ENCODE measurements around the gene GPR75. TPM values are rescaled to one million over a fixed set of nuclear protein-coding genes. Genes with fewer than 3 reads are reported as not detected.

The GPR75 gene
- 1 to 10 TPM in 1 of 2 experiments, under 1 TPM in 1; 0.71 to 1.2 TPM for total RNA-seq

DNA sequence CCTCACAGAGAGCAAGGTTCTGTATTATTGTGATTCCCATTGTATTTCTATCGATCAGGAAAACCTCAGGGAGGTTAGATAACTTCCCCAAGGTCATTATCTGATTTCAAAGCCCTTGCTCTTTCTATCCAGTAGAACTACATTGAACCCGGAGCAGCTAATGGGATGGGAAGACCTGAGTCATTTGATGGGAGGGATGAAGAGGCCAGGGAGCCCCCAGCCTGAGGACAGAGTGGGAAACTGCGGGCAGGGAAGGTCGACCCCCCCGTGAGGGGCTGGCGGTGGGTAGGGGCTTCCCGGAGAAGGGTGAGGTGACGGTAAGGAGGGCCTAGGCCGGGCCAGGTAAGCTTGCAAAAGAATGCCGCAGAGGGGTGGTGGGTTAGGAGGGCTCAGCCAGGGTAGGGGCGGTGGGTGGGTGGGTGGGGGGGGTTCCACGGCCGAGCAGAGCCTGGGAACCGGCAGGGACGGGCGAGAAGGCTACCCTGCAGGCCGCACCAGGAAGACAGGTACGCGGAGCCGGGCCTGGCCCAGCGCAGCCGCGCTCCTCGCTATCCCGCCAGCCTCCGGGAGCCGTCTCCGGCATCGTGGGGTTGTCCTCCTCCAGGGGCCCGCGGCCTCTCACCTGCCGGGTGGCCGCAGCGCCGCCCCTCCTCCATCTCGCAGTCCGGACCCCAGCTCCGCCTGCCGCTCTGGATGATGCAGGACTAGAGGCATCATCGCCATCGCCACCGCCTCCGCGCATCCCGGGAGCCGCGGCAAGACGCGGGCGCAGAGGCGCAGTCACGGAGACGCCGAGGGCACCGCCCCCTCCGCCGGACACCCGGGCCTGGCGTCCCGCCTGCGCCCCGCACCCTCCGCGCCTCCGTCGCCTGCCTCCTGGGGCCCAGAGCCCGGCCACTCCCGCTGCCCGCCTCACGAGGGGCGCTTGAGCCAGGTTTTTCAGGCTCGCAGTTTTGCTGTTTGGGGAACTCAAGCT lies at the start of gene GPR75:
TSS of gene GPR75 (minus strand) at position 762 of the 976 bp plus-strand sequence. CDS start 5,211 bp downstream, outside the sequence.
- no peak for DNase-seq
- intact Hi-C loops (cut with DNase I, micrococcal nuclease): no loop called here
- no peak for ATAC-seq
- ChIA-PET CTCF (no interaction called here), POLR2A (no interaction called here)
- Mint-ChIP-seq H3K27ac (no peak within 1 kb of the TSS), H3K36me3 (ENCODE audit: low read depth) (peaks cover 16% of the 10 kb centered on the region), H3K9me3 (ENCODE audit: low read depth) (no peaks in the 10 kb centered on the region), H3K4me1 (peaks cover 13% of the 10 kb centered on the region), H3K27me3 (no peaks in the 10 kb centered on the region), H3K4me3 (no peak within 1 kb of the TSS)

DNA sequence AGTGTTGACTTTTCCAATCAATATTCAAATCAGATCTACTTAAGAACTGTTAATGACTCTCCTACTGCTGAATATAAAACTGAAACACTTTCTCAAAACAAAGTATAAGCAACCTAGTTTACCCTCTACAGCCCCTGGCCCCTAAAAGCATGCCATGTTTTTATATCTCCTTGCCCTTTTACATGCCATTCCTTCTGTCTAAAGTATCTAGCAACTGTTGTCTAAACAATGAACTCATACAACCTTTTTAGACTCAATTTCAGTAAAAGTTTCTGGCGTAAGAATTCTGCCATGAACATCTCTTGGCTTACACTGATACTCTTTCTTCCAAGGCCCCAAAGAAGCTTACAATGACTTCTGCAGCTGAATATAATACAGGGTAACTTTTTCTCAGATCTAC lies 47.8 kb upstream of the GPR75 start:
- Mint-ChIP-seq H3K4me1 (no peaks in the 10 kb centered on the region), H3K27ac (no peak overlapping the region), H3K9me3 (ENCODE audit: low read depth) (no peaks in the 10 kb centered on the region), H3K36me3 (ENCODE audit: low read depth) (peaks cover 26% of the 10 kb centered on the region), H3K27me3 (no peaks in the 10 kb centered on the region), H3K4me3 (no peak overlapping the region)
- ATAC-seq (no peak), DNase-seq (no peak)
- ChIA-PET POLR2A (no interaction called here), CTCF (interaction anchor here (0.7 to 1.0 kb wide), 2 partner anchors 26 to 35 kb away, joined by 3 to 4 read pairs; no protein-coding TSS in a partner anchor)
- intact Hi-C loops (cut with DNase I, micrococcal nuclease): no loop called here

DNA sequence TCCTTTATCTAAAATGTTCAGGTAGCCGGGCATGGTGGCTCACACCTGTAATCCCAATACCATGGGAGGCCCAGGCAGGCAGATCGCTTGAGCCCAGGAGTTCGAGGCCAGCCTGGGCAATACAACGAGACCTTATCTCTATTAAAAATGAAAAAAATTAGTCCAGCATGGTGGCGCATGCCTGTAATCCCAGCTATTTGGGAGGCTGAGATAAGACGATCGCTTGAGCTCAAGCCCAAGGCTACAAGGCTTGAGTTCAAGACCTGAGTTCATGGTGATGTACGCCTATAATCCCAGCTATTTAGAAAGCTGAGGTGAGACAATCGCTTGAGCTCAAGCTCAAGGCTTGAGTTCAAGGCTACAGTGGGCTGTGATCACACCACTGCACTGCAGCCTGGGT lies 45.6 kb upstream of the GPR75 start:
- DNase-seq (no peak), ATAC-seq (no peak)
- ChIA-PET POLR2A (no interaction called here), CTCF (interaction anchor here (0.6 to 1.0 kb wide), 2 partner anchors 20 to 25 kb away, joined by 3 to 4 read pairs; no protein-coding TSS in a partner anchor)
- H3K4me1 Mint-ChIP-seq: no peaks in the 10 kb centered on the region
- H3K4me3 Mint-ChIP-seq: no peak overlapping the region
- no peaks in the 10 kb centered on the region for H3K27me3 Mint-ChIP-seq
- H3K27ac Mint-ChIP-seq: no peak overlapping the region
- no peaks in the 10 kb centered on the region for H3K9me3 Mint-ChIP-seq (ENCODE audit: low read depth)
- peaks cover 35% of the 10 kb centered on the region for H3K36me3 Mint-ChIP-seq (ENCODE audit: low read depth)
- intact Hi-C loops (cut with DNase I, micrococcal nuclease): no loop called here

DNA sequence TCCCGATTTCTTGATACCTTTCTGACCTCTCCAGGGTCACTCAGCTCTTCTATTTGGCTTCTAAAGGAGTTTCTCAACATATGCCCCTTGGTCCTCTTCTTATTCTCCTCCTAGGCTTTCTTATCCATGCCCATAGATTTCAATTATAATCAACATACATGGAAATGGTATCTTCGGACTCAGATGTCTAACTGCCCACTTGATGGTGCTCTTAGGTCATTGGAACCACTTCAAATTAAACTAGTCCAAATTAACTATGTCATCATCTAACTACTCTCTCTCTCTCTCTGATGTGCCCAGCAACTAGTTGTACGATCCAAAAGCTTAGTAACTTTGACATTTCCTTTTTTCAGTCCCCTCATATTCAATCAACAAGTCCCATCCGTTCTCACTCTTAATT lies 43.2 kb upstream of the GPR75 start:
- intact Hi-C loops (cut with DNase I, micrococcal nuclease): no loop called here
- DNase-seq: no peak
- Mint-ChIP-seq H3K36me3 (ENCODE audit: low read depth) (peaks cover 40% of the 10 kb centered on the region), H3K4me1 (no peaks in the 10 kb centered on the region), H3K4me3 (no peak overlapping the region), H3K27me3 (no peaks in the 10 kb centered on the region), H3K27ac (no peak overlapping the region), H3K9me3 (ENCODE audit: low read depth) (no peaks in the 10 kb centered on the region)
- ChIA-PET POLR2A (no interaction called here), CTCF (interaction anchor here (0.7 to 1.2 kb wide), 2 partner anchors 16 to 20 kb away, joined by 3 read pairs; no protein-coding TSS in a partner anchor)
- no peak for ATAC-seq

DNA sequence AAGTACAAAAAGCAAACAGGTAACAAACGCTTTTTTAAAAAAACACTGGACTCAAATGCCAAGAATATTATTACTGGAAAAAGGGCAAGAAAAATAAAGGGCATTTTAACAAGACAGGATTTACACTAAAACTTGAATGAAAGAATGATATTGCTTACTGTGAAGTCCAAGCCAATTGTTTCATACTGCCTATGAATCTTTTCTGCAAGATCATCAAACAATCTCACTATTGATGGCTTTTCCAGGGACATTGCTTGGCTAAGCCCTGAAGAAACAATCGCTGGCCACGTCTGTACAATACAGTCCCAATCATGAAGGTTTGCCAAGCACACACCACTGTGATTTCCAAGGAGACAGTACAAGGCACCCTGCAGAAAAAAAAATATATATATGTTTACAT lies 41.4 kb upstream of the GPR75 start:
- H3K4me3 Mint-ChIP-seq: no peak overlapping the region
- H3K4me1 Mint-ChIP-seq: no peaks in the 10 kb centered on the region
- no peak for ATAC-seq
- CTCF ChIA-PET: no interaction called here
- H3K27ac Mint-ChIP-seq: no peak overlapping the region
- intact Hi-C loops (cut with DNase I, micrococcal nuclease): no loop called here
- no peaks in the 10 kb centered on the region for H3K27me3 Mint-ChIP-seq
- POLR2A ChIA-PET: no interaction called here
- H3K36me3 Mint-ChIP-seq (ENCODE audit: low read depth): peaks cover 38% of the 10 kb centered on the region
- no peak for DNase-seq
- no peaks in the 10 kb centered on the region for H3K9me3 Mint-ChIP-seq (ENCODE audit: low read depth)

DNA sequence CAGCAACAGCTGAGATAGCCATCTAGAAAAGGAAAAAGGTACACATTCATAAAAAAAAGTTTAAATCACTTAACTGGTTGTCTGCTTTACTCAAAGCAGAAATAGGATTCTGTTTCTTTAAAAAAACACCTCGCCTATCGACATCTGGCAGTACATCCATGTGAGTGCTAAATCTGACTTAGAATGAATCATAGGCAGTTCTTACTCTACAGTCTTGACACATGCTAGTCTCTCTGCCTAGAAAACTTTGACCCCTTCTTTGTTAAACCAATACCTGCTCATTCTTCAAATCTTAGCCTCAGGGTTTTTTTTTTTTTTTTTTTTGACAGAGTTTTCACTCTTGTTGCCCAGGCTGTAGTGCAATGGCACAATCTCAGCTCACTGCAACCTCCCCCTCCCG lies 37.1 kb upstream of the GPR75 start:
- Mint-ChIP-seq H3K27ac (no peak overlapping the region), H3K4me3 (no peak overlapping the region), H3K27me3 (no peaks in the 10 kb centered on the region), H3K9me3 (ENCODE audit: low read depth) (no peaks in the 10 kb centered on the region), H3K36me3 (ENCODE audit: low read depth) (peaks cover 50% of the 10 kb centered on the region), H3K4me1 (no peaks in the 10 kb centered on the region)
- DNase-seq (no peak), ATAC-seq (peak; percentile 95)
- ChIA-PET CTCF (interaction anchor here (0.7 kb wide), 1 partner anchor 25 kb away, joined by 3 read pairs; no protein-coding TSS in a partner anchor), POLR2A (no interaction called here)
- intact Hi-C loops (cut with DNase I, micrococcal nuclease): no loop called here

DNA sequence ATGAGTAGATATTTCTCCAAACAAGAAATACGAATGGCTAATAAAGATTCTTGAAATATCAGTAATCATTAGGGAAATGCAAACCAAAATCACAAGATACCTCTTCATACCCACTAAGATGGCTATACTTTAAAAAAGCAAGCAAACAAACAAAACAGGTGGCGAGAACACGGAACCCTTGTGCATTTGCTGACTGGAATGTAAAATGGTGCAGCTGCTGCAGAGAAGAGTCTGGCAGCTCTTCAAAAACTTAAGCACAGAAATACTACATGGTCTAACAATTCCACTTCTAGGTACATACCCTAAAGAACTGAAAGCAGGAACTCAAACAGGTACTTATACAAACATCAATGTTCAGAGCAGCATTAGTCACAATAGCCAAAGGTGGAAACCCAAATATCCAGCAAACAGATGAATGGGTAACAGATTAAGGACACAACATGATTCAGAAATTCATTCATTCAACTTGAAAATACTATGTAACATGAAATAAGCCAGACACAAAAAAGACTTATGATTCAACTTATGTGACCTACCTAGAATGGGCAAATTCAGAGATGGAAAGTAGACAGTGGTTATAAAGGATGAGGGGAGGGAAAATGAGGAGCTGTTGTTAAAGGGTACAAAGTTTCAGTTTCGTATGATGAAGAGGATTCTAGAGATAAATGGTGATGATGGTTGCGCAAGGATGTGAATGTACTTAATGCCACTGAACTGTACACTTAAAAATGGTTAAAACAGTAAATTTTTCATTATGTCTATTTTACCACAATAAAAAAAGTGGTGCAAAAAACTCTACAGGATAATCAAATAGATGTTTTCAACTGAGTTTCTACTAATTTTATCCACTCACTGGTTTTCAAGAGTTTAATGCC lies 26.9 kb upstream of the GPR75 start:
- Mint-ChIP-seq H3K27me3 (no peaks in the 10 kb centered on the region), H3K4me3 (no peak overlapping the region), H3K36me3 (ENCODE audit: low read depth) (peaks cover 64% of the 10 kb centered on the region), H3K4me1 (peaks cover 28% of the 10 kb centered on the region), H3K27ac (peak overlapping the region; percentile 38), H3K9me3 (ENCODE audit: low read depth) (no peaks in the 10 kb centered on the region)
- no peak for DNase-seq
- ChIA-PET POLR2A (interaction anchor here (0.7 kb wide), 2 partner anchors 119 to 154 kb away, joined by 3 to 4 read pairs; partner anchors contain the start of gene CHAC2), CTCF (interaction anchor here (0.7 to 1.1 kb wide), 2 partner anchors 14 to 17 kb away, joined by 3 read pairs; no protein-coding TSS in a partner anchor)
- intact Hi-C loops (cut with DNase I, micrococcal nuclease): loop anchor here in 1 of 2 experiments (2.0 kb wide), 1 partner anchor 82 kb away; no protein-coding TSS in a partner anchor
- ATAC-seq: peak; percentile 88

DNA sequence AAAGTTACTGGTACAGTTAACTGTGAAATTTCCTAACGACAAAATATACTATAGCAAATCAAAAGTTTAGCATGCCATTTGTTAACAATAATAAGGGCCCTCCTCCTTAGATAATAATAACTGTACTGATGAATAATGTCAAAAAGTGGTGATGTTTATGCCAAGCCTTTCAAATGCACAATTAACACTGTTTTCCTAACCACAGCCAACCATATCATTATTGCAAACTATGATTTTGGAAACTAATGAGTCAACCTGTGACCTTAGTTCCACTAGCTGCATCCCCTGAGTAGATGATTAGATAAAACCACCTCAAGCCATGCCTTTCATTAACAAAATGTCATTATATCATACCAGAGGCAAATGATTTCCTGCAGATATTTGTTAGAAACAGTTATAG lies 25.1 kb upstream of the GPR75 start:
- Mint-ChIP-seq H3K4me1 (peaks cover 30% of the 10 kb centered on the region), H3K9me3 (ENCODE audit: low read depth) (no peaks in the 10 kb centered on the region), H3K27ac (no peak overlapping the region), H3K4me3 (no peak overlapping the region), H3K27me3 (no peaks in the 10 kb centered on the region), H3K36me3 (ENCODE audit: low read depth) (peaks cover 62% of the 10 kb centered on the region)
- no peak for DNase-seq
- ChIA-PET CTCF (no interaction called here), POLR2A (no interaction called here)
- ATAC-seq: peak; percentile 40
- intact Hi-C loops (cut with DNase I, micrococcal nuclease): no loop called here

DNA sequence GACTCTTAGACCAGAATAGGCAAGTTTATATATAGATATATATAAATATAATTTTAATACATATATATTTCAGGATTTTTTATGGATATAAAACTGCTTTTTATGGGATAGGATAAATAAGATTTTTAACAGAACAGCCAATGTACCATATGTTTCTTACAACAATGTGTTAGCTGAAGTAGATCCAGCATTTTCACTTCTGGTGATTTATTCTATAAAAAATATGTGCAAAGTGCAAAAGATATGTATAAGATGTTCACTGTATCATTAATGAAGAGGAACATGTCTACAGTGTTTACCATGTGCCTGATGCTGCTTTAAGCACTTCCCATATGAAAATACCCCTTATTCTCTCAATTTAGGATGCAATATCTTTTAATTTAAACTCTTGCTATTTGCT lies 22.2 kb upstream of the GPR75 start:
- ChIA-PET POLR2A (no interaction called here), CTCF (interaction anchor here (1.0 kb wide), 1 partner anchor 14 kb away, joined by 3 read pairs; no protein-coding TSS in a partner anchor)
- DNase-seq (no peak), ATAC-seq (no peak)
- Mint-ChIP-seq H3K4me1 (peaks cover 27% of the 10 kb centered on the region), H3K27me3 (no peaks in the 10 kb centered on the region), H3K36me3 (ENCODE audit: low read depth) (peaks cover 61% of the 10 kb centered on the region), H3K27ac (no peak overlapping the region), H3K4me3 (no peak overlapping the region), H3K9me3 (ENCODE audit: low read depth) (no peaks in the 10 kb centered on the region)
- intact Hi-C loops (cut with DNase I, micrococcal nuclease): no loop called here

DNA sequence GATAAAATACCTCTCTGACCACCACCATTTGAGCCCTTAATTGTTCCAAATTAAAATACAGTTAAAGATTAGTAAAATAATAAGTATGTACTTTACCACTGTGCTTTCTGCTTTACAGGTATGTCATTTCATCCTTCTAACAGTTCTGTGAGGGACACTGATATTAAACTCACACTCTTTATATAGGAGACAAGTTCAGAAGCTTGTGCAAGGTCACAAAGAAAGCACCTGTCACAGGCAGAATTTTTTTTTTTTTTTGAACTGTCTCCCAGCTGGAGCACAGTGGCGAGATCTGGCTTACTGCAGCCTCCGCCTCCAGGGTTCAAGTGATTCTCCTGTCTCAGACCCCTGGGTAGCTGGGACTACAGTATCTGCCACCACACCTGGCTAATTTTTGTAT lies 21.6 kb upstream of the GPR75 start:
- no peak overlapping the region for H3K4me3 Mint-ChIP-seq
- no peak for DNase-seq
- no peaks in the 10 kb centered on the region for H3K9me3 Mint-ChIP-seq (ENCODE audit: low read depth)
- H3K36me3 Mint-ChIP-seq (ENCODE audit: low read depth): peaks cover 55% of the 10 kb centered on the region
- ChIA-PET POLR2A (no interaction called here), CTCF (interaction anchor here (1.0 kb wide), 1 partner anchor 13 kb away, joined by 3 read pairs; no protein-coding TSS in a partner anchor)
- no peak overlapping the region for H3K27ac Mint-ChIP-seq
- intact Hi-C loops (cut with DNase I, micrococcal nuclease): no loop called here
- ATAC-seq: no peak
- H3K27me3 Mint-ChIP-seq: no peaks in the 10 kb centered on the region
- H3K4me1 Mint-ChIP-seq: peaks cover 21% of the 10 kb centered on the region

DNA sequence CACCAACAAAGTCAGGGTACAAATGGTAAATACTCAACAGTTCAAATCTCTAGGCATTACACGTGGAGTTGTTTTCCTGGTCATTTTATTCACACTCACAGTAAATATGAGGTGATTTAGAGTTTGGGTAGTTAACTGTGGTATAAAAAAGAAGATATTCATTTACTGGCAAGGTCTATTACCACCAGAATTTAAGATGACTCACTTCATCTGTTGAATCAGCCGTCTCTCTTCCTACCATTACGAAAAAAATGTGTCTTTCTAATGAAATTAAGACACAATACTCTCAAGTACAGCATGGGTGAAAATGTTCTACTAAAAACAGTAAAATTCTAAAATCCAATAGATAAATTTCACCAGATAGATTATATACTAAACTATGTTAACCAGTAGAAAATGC lies 21.0 kb upstream of the GPR75 start:
- intact Hi-C loops (cut with DNase I, micrococcal nuclease): no loop called here
- ATAC-seq (peak; percentile 60), DNase-seq (no peak)
- no peak overlapping the region for H3K4me3 Mint-ChIP-seq
- no peaks in the 10 kb centered on the region for H3K9me3 Mint-ChIP-seq (ENCODE audit: low read depth)
- ChIA-PET POLR2A (interaction anchor here (0.6 kb wide), 1 partner anchor 87 kb away, joined by 3 read pairs; no protein-coding TSS in a partner anchor), CTCF (no interaction called here)
- peaks cover 50% of the 10 kb centered on the region for H3K36me3 Mint-ChIP-seq (ENCODE audit: low read depth)
- peak overlapping the region; percentile 13 for H3K27ac Mint-ChIP-seq
- H3K27me3 Mint-ChIP-seq: no peaks in the 10 kb centered on the region
- peaks cover 16% of the 10 kb centered on the region for H3K4me1 Mint-ChIP-seq

Data from activated CD4-positive, alpha-beta T cell treated with anti-CD3 and anti-CD28 coated beads for 36 hours (primary cell).